Stimulated activated CD8-positive, alpha-beta memory T cell treated with anti-CD3 and anti-CD28 coated beads, Interleukin-7, amount 100 ng/mL, for 1 hour (primary cell): Measurements from ENCODE around the gene STXBP6.

ENCODE experiments used
- DNase-seq, 2 donors: peaks; one replicate each; pipeline ENCODE4 v3.0.0-alpha.2; 2020; ENCODE audit warnings: low read depth in 2 of 2

The STXBP6 gene

DNA sequence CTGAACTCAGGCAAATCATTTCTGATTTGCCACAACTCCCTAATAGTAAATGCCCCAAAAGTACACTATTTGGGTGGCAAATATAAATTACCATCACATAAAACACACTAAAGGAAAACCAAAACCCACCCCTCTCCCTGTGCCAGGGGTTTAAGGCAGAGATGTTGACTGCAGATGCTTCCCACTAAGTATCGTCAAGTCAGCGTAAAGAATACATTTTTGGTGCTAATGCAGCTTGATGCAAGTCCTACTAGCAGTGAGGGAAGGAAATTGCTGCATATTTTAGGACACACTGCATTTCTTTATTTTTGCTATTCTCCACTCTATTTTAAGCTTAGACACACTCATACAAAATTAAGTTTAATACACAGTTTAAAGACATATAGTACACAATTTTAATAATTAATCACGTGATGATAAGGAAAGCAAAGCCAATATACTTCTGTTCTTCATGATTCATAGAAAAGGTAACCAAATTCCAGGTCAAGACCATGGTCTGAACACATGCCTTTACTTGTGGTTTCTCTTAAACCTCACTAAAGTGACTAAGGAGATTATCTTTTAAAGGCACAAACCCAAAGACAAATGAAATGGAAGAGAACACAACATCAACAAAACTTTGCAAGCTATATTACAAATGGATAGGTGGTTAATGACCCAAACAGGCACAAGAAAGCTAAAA is 162.2 kb downstream of the STXBP6 start:
- no peak for DNase-seq

DNA sequence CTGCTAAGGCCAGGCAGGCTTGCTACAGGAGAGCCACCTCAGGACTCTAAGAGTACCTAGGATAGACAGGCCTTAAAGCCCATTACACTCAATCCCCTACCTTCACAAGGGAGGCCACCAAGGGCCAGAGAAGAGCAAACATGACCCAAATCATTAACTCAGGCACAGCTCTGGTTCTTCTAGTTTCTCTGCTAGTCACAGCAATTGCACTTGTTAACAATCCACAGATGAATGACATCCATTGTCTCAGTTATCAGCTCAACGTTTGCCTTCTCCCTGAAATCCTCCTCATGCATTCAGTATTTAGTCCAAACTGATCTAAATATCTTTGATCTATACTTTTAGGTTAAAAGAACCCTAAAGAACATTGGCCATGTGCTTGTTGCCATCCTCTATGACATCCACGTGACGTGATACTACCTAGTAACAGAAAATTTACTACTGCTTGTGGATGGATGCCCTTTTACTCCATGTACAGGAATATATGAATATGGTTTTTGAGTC is 164.5 kb downstream of the STXBP6 start:
- DNase-seq: no peak

DNA sequence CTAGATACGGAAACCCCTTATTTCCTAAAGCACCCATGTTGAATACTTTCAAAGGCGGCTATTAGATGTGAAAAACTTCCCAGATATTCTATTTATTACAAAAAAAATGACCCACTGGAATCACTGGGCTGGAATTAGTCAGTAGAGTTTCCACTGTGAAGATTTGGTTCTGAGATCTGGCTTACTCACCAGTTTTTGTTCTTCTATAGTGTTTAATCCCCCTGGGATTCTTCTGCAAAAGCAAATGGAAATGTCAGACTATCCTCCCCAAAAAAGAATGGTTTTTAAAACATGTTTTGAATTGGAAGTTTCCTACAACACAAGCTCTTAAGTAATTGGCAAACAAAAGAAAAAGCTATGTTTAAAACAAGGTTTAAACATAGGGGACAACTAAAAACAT is 166.4 kb downstream of the STXBP6 start:
- no peak for DNase-seq

DNA sequence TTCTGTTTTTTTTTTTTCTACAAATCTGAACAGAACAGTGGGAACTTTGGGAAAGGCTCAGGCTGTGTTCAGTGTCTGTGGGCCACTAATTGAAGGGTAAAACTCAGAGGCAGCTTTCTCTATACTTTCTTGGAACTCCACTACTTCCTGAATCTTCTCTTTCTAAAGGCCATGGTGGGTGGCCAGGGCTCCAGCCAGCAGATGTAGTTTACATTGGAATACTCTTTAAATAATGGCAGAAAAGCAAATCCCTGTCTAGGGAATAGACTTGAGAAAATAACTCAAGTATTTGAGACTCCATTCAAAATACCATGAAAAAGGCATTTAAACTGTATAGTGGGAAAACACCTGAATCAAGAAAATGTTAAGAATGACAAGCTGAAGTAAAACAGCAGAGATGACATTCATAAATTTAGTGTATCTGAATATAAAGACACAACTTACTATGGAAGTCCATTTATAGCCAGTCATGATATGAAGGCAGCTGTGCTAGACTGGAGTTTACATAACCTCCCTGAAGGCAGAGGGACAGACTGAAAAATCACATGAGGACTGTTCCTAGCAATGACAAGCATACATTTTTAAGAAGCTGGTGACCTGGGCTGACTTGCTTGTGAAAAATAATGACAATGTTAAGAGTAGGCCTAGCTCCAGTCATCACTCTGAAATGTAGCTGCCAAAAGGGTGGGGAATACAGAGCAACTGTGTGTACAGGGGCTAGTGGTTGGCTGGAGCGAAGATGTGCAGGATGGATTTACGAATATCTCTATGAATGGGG is 168.6 kb downstream of the STXBP6 start:
- no peak for DNase-seq

DNA sequence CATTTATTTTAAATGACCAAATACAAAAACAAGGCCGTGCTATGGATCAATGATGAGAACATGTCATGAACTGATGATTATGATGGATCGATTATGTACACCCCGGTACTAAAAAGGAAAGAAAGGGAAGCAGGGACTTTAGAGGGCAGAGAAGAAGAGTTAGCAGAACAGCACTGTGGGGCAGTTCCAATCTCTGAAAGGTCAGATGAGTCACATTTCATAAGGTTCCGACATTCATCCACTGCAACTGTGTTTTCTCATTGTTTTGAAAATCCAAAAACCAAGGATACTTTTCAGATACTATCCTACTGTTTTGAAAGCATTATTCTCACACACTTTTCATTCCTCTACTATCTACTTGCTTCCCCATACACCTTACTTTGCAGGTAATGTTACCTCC is 169.3 kb downstream of the STXBP6 start:
- no peak for DNase-seq

DNA sequence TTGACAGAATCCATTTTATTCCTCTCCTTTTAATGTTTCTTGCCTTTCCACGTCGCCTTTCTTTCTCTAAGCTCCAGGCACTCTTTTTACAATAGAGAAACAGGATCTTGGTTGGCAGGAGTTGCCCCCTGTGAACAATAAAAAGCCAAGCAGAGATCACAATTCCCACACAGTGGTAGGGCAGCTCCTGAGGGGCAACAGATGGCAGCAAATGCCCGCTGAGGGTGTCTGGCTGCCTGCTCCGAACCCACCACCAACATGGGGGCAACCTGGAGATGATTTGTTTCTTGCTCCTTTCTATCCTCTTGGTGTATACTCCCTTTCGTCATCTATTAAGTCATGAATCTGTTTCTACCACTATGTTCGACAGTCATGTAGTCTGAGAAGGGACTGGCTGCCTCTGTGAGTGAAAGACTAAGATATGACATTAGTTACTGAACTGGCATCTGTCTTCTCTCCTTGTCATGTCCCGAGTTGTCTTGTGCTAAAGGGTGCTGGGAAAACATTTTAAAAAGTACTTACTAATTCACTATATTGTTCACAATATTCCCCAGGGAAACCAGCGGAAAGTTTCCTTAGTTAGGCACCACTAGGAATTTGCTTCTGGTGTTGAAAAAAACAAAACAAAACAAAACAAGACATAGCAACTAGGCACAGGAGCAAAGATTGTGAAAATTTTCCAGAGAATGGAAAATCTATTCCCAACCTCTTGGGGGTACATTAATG is 170.1 kb downstream of the STXBP6 start:
- no peak for DNase-seq

DNA sequence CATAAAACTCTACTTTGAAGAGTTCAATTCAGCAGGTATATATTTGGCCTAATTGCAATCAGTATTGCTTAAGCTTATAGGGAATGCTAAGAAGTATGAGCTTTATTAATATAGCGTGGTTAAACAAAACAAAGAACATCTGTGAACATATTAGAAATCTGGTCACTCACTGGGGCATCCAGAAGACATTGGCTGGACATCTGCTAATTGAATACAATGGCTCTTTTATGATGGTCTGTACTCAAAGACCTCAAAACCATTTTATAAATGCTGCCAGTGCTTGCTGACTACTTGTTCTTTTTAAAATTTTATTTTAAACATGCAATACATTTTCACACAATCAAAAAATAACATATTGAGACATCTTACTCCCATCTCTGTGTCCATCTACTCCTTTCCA is 173.0 kb downstream of the STXBP6 start:
- no peak for DNase-seq

DNA sequence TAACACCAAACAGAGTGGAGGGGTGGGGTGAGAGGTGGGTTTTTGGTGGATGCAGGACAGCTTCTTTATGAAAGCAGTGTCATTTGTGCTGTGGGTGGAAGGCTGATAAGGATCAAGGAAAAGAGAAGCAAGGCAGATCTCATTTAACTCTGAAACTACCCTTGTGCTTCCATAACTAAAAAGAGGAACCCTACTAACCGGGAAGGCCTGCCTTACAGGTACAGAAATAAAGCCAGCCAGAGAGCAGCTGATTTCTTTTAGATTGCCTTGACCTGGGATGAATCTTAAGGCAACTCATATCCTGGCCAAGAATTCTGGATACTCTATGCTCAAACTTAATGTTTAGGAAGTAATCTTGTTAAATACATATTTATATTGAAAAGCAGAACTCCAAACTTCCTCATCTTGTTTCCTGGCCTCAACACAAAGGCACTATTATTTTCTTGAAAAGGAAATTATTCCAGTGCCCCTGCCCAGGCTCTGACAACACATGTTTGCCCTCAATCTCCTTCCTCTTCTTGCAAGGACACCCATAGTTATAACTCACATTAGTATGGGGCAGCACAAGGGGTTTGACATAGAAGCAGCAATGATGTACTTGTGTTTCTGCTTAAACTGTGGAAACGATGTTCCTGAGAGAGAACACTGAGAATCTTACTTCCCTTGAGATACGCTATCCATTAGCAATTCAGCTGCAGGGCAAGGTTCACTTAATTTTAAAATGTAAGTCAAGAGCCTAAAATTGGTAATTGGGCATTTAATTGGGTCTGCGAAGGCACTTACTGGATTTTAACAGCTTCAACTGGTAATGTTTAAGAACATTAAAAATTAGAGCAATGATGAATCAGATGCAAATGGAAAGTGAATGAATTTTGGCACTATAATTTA is 173.7 kb downstream of the STXBP6 start:
- no peak for DNase-seq

DNA sequence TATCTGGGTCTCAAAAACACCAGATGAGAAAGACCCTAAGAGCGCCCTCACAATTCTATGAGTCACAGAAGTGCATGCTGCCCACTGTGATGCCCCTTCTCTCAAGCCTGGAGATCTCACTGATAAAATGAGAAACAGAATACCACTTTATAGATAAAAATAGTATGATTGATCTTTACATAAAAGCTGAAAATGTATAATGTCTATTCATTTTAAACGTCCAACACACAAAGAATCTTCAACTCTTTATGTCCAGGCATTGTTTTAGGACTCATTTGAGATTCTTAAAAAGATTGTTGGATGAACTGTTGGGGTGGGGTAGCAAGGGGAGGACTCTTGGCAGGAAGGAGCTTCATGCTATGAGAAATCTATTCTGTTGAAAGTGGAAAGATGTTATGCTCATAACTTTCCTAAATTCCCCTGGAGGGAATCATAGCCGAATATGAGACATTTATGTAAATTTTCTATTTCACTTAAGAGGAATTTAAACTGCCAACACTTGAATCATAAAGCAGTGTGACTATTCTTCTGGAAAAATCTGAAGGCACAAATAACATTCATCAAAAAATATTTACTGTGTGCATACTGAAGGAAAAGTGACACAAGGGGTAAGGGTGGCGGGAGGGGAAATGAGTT is 174.6 kb downstream of the STXBP6 start:
- no peak for DNase-seq

DNA sequence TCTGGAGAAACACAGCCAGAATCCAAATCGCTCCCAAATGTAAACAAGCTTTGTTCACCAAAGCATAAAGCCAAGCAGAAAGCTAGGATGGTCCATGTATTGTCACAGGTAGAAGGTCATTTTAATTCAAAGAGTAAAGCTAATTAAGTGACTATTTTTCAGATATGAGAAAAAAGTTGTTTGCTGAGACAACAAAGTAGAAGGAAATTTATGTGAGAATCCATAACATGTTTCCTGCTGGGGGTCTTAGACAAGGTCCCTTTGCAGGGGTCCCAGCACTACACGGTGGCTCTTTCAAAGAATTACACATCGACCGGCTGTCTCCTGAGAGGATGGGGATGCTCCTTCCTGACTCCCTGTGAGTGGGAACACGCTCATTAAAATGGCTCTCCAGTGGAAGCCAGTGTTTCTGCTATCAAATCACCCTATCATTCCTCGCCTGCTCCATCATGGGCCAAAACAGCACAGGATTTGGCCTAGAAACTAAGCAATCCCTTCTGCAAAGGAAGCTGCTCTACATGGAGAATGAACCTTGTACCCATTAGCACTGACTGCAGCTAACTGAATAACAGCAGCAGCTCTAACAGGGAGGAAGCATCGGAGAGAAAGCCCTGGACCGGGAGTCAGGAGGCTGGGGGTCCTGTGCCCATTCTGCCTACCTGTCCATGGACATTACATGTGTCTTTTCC is 175.3 kb downstream of the STXBP6 start:
- no peak for DNase-seq

DNA sequence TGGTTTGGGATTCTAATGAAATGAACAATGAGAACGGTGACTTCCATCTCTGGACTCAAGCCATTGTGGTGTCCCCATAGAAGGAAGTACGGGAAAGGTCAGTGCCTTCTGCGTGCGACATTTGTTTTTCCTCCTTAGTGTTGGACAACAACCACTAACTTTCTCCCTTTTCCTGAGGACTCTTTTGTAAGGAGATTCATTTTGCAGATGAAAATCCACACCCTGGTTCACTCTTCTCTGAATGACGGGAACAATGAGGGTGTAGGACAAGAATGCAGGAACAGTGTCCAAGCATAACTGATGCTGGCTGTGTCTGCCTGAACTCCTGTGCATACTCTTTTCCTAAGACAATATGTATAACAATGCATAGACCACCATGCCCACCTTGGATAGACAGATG is 176.4 kb downstream of the STXBP6 start:
- DNase-seq: no peak

DNA sequence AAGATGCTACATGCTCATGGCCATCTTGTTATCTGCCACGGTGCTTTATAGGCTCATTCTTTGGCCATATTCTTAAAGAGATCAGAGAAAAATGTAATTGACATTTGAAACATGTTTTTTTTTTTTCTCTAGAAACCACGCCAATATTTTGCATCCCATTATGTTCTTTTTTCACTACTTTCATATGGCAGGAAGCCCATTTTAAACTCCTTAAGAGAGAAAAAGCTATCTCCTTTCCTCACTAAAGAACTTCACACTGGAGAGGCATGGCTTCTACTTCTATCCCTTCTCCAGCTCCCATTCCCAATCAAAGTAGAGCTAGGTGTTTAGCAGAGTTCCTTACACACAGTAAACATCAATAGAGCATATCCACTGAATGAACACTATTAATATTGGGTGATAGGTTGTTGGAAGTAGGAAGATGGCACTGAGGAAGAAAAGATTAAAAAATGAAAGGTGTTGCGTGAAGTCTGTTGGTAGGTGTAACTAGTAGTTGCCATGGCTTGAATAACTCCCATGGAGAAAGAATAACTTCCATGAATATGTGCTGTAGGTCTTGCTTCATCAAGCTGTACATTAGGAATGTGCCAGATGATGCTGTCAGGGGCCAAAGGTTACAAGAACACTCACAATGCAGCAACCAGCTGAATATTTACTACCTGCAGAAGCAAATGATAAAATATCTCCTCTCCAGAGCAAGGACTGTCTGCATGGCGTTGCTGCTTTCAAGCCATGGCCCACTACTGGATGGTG is 178.8 kb downstream of the STXBP6 start:
- no peak for DNase-seq

DNA sequence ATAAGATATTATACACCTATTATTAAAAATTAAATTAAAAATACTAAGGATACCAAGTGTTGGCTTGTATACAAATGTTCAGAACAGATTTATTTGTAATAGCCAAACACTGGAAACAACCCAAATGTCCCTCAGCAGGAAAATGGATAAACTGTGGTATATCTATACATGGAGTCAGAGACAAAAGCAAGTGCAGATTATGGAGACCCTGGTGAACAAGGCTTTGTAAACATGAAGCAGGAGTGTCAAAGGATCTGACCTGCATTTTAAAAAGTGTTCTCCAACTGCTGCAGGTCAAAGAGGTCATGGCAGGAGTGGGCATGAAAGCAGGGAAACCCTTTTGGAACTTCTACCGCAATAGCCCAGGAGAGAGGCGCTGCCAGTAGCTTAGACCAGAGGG is 181.6 kb downstream of the STXBP6 start:
- DNase-seq: no peak

DNA sequence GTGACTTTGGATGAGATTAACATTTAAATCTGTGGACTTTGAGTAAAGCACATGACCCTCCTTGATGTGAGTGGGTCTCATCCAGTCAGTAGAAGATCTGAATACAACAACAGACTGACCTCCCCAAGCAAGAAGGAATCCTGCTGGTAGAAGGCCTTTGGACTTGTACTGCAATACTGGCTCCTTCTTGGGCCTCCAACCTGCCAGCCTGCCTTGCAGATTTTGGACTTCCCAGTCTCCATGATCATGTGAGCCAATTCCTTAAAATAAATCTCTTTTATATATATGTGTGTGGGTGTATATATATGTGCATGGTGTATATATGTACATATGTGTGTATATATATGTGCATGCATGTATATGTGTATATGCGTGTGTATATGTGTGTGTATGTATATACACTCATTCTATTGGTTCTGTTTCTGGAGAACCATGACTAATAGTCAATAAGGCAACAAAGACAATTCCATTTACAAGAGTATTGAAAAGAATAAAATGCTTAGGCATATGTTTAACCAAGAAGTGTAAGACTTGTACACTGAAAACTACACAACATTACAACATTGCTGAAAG is 183.8 kb downstream of the STXBP6 start:
- DNase-seq: no peak

DNA sequence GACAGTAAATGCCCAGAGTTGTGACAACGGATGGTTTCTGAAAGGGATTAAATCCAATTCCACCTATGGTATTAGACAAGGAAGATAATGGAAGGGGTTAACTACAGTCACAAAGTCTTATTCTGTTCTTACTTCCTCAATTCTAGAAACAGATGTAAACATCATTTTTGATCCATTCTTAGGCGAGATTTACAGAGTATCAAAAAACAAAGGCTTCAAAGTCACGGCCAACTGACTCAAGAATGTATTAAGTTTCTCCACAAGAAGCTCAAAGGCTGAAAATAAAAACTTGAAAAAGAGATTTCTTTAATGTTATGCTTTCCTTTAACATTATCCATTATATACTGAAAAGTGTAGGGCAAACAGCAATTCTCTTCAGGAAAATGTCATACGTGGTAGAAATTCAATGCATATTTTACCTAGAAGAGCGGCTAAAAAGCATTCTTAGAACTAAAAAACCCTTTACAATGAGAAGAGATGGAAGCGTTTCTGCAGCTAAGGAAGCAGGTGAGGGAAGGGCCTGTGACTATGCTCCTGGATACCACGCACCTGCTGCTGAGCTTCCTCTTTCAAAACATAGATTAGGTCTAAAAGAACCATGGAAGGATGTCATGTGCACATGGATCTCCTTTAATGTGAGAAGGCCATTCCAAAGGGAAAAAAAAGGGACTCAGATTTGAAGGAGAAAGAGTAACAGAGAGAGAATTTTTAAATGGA is 185.8 kb downstream of the STXBP6 start:
- no peak for DNase-seq

DNA sequence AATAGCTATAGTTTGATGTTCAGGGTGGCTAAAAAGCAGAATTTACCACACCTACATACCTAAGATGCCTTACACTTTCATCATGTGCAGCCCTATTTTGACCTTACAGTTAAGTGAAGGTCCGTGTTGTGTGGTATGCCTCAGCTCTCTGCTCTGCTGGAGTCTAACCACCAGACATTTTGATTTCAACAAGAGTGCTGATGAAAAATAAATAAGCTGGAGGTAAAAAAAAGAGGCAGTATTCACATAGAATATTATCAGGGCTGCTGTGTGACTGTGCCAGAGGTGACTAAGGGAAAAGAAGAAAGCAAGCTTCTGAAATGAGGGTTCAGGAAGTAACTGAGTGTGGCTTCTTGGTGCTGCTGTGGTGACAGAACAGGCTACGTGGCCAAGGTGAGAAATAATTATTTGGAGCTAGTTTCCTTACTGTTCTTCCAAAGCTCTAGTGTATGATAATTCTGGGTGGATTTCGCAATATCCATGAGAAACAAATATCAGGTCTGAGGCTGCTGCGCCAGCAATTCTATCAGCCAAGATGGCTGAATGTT is 188.8 kb downstream of the STXBP6 start:
- no peak for DNase-seq

DNA sequence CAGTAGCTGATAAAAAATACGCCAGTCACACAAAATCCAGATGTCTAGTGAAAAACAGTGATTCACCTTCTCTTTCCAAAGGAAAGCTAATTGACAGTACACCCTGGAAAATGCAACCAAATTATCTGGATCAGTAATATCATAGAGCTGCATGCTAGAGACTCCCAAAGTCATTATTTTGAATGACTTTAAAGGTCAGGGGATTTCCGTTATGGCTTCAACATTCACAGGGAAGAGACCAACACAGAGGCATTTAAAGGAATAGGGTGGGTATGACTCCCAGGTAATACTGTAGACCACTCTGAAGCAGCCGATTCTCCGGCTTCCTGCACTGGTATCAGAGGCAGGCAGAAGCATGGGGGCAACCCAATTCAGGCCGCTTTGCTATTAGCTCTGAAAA is 190.4 kb downstream of the STXBP6 start:
- no peak for DNase-seq

DNA sequence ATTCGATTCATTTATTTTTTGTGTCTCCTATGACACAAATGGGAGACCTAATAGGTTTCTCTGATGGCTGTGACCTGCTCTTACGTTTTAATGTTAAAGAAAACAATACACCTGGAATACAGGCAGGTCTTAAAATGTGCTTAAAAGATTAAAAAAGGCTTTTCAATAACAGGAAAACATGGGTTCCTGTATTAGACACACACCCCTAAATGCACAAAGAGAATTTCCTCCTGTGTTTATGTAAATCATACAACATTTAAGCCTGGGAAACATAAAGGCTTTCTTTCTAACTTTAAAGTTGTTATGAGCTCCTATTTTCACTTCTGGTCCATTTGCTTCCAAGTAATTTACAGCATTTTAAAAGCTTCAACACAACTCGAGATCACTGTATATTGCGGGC is 191.3 kb downstream of the STXBP6 start:
- no peak for DNase-seq

DNA sequence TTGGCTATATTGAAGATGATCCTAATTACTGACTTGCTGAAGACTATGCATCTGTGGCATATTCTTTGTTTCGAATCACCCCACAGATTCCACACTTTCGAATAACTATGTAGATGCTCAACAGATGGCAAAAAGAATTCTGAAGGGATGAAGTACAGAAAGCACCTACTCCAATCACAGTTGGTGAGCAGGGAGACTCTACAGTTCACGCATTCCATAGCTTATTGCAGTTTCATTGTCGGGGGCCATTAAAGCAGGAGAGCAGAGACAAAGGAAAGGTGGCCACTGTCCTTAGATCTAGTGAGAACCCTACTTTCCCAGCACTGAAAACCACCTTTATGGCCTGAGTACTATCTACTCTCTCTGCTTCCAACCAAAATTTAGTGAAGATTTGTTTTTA is 191.9 kb downstream of the STXBP6 start:
- DNase-seq: no peak
